Endodermal cell (in vitro differentiated cells): ENCODE measurements around the gene SMCO4. TPM values are rescaled to one million over a fixed set of nuclear protein-coding genes. Genes with fewer than 3 reads are reported as not detected.

Source experiments
- DNase-seq: peaks from one replicate; pipeline ENCODE4 v3.0.0-alpha.2; 2017
- H3K27ac ChIP-seq: 2 replicates; pipeline ENCODE4 v1.5.1; 2013; ENCODE audit warnings: mild to moderate bottlenecking, low read depth, low read length, moderate library complexity
- H3K27me3 ChIP-seq: 2 replicates; pipeline ENCODE4 v1.6.1; 2013; ENCODE audit warnings: mild to moderate bottlenecking, low read length, moderate library complexity; ENCODE audit not compliant: insufficient read depth, control insufficient read depth, poor library complexity, severe bottlenecking
- H3K36me3 ChIP-seq: 2 replicates; pipeline ENCODE4 v1.7.0; 2013; ENCODE audit warnings: mild to moderate bottlenecking, low read length, moderate library complexity; ENCODE audit not compliant: control insufficient read depth, insufficient read depth
- H3K4me1 ChIP-seq: one replicate; pipeline ENCODE4 v1.7.0; 2013; ENCODE audit warnings: low read length; ENCODE audit not compliant: control insufficient read depth, insufficient read depth
- H3K4me3 ChIP-seq: 2 replicates; pipeline ENCODE4 v1.5.1; 2013; ENCODE audit warnings: mild to moderate bottlenecking, low read length, moderate library complexity
- H3K9ac ChIP-seq: 2 replicates; pipeline ENCODE4 v1.6.1; 2013; ENCODE audit warnings: mild to moderate bottlenecking, low read length, moderate library complexity; ENCODE audit not compliant: poor library complexity, severe bottlenecking; ENCODE audit errors: extremely low read depth
- H3K9me3 ChIP-seq: 2 replicates; pipeline ENCODE4 v1.6.1; 2013; ENCODE audit warnings: mild to moderate bottlenecking, low read length, moderate library complexity; ENCODE audit not compliant: control insufficient read depth
- H3K27ac Mint-ChIP-seq: 2 replicates; pipeline ENCODE4 v1.8.0; 2020; ENCODE audit warnings: mixed read lengths
- H3K27me3 Mint-ChIP-seq: 2 replicates; pipeline ENCODE4 v1.8.0; 2021; ENCODE audit warnings: mild to moderate bottlenecking, mixed read lengths; ENCODE audit not compliant: insufficient read depth
- H3K36me3 Mint-ChIP-seq: 2 replicates; pipeline ENCODE4 v1.8.0; 2020; ENCODE audit warnings: low read depth, mixed read lengths
- H3K4me1 Mint-ChIP-seq: 2 replicates; pipeline ENCODE4 v1.8.0; 2020; ENCODE audit warnings: mixed read lengths
- H3K4me3 Mint-ChIP-seq: 2 replicates; pipeline ENCODE4 v1.8.0; 2020; ENCODE audit warnings: mild to moderate bottlenecking, moderate library complexity, mixed read lengths
- H3K9me3 Mint-ChIP-seq: 2 replicates; pipeline ENCODE4 v1.8.0; 2020; ENCODE audit warnings: mild to moderate bottlenecking, mixed read lengths
- CTCF ChIP-seq: fragments of 200-600 bp; sonication (generic); conservative IDR thresholded peaks from 2 replicates; pipeline ENCODE4 v1.5.0; 2021; ENCODE audit warnings: antibody characterized with exemption, mild to moderate bottlenecking
- WGBS, 2 experiments: methylation state at CpG; one replicate each; pipeline versions ENCODE4 v1.1.5 to v1.1.7; 2013; ENCODE audit warnings: missing lambda C conversion rate in 2 of 2, mixed read lengths in 1 of 2; ENCODE audit not compliant: insufficient coverage in 1 of 2, insufficient read length in 1 of 2; 5-methylcytosine and 5-hydroxymethylcytosine counted together
- total RNA-seq, 2 donors: library from RNA; stranded (reverse); fragmentation: NEBNext Ultra II Directional in 1 of 2; extraction: Animal tissue kit (Norgen Biotek cat#: 25700) in 1 of 2; gene quantifications; 2 replicates in 1 of 2; 3 replicates in 1 of 2; pipeline ENCODE4 v1.2.1, GENCODE V29; 2021

The SMCO4 gene
- total RNA-seq, 2 donors from 2014 or later: 27.3 to 47.7 TPM

- H3K36me3 ChIP-seq: no peaks in the 10 kb centered on the region
- no peaks in the 10 kb centered on the region for H3K9me3 ChIP-seq
- no peaks in the 10 kb centered on the region for H3K27me3 ChIP-seq
- Mint-ChIP-seq H3K4me3 (no peak overlapping the region), H3K4me1 (peaks cover 30% of the 10 kb centered on the region), H3K27ac (no peak overlapping the region), H3K36me3 (peaks cover 4% of the 10 kb centered on the region), H3K9me3 (no peaks in the 10 kb centered on the region), H3K27me3 (no peaks in the 10 kb centered on the region)
- no peak for TF ChIP-seq CTCF
- no peak overlapping the region for H3K9ac ChIP-seq
- H3K27ac ChIP-seq: no peak overlapping the region
- H3K4me1 ChIP-seq: peaks cover 20% of the 10 kb centered on the region
- no peak for DNase-seq
- 94 to 95% methylated on average over 5 to 6 of the region's 6 CpGs for WGBS, 2 experiments
- no peak overlapping the region for H3K4me3 ChIP-seq
Measured at GRCh38 chr11:93481696-93482095, 61.5 kb downstream of the SMCO4 start.

- no peak for TF ChIP-seq CTCF
- WGBS, 2 experiments: 90 to 94% methylated on average over 9 to 16 of the region's 16 CpGs
- H3K9ac ChIP-seq: no peak overlapping the region
- Mint-ChIP-seq H3K27ac (no peak overlapping the region), H3K36me3 (peaks cover 4% of the 10 kb centered on the region), H3K4me3 (no peak overlapping the region), H3K27me3 (no peaks in the 10 kb centered on the region), H3K9me3 (no peaks in the 10 kb centered on the region), H3K4me1 (peaks cover 30% of the 10 kb centered on the region)
- peaks cover 19% of the 10 kb centered on the region for H3K4me1 ChIP-seq
- H3K36me3 ChIP-seq: no peaks in the 10 kb centered on the region
- H3K9me3 ChIP-seq: no peaks in the 10 kb centered on the region
- H3K4me3 ChIP-seq: no peak overlapping the region
- H3K27me3 ChIP-seq: no peaks in the 10 kb centered on the region
- H3K27ac ChIP-seq: no peak overlapping the region
- DNase-seq: no peak
Measured at GRCh38 chr11:93481279-93481678, 61.9 kb downstream of the SMCO4 start.

GRCh38 chr11:93480756-93481155 lies 62.4 kb downstream of the SMCO4 start:
- TF ChIP-seq CTCF: no peak
- H3K27me3 Mint-ChIP-seq: no peaks in the 10 kb centered on the region
- 80% methylated on average over 1 of the region's 1 CpG; no CpG with 5 or more reads in 1 of the 2 experiments for WGBS, 2 experiments

More at GRCh38 chr11:93480756-93481155, 62.4 kb downstream of the SMCO4 start:
- peaks cover 19% of the 10 kb centered on the region for H3K4me1 ChIP-seq
- no peaks in the 10 kb centered on the region for H3K36me3 ChIP-seq
- no peak overlapping the region for H3K27ac ChIP-seq
- DNase-seq: no peak
- no peak overlapping the region for H3K27ac Mint-ChIP-seq
- H3K36me3 Mint-ChIP-seq: peaks cover 4% of the 10 kb centered on the region
- peaks cover 28% of the 10 kb centered on the region for H3K4me1 Mint-ChIP-seq
- no peak overlapping the region for H3K4me3 Mint-ChIP-seq
- peaks cover under 1% of the 10 kb centered on the region for H3K9me3 ChIP-seq
- no peak overlapping the region for H3K9ac ChIP-seq
- no peaks in the 10 kb centered on the region for H3K27me3 ChIP-seq
- no peak overlapping the region for H3K4me3 ChIP-seq
- no peaks in the 10 kb centered on the region for H3K9me3 Mint-ChIP-seq
